DND-41 (cell line): Measurements from ENCODE around the gene GTF2E1.

Source experiments
- EZH2 ChIP-seq: IDR thresholded peaks from 3 replicates; pipeline ENCODE4 v1.6.1; 2012; ENCODE audit warnings: borderline replicate concordance, low read depth, mild to moderate bottlenecking, moderate library complexity, low read length, inconsistent platforms; ENCODE audit not compliant: severe bottlenecking
- TF ChIP-seq, protein P1 (sequence below): IDR thresholded peaks from 2 replicates; pipeline ENCODE4 v1.5.1; 2012; ENCODE audit warnings: borderline replicate concordance, low read length, moderate library complexity, mild to moderate bottlenecking; ENCODE audit not compliant: poor library complexity, severe bottlenecking; ENCODE audit errors: extremely low read depth

DNA sequence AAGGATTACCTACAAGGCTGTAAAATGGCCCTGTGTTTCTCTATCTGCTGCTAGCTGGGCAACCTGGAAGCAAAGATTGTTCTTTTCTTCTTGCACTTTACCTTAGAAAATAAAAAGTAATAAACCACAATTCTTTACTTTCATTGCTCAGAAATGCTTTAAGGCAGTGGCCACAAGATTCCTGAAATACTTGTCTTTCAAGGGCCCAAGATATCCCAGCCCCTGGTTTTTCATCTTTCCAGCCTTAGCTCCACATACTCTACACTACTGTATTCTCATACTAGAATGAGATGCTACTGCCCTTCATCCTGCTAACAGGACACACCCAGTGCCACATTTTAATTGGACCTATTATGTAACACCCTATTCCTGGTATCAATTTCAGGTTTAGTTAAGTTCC is 78.9 kb downstream of the GTF2E1 start:
- TF ChIP-seq, protein P1, sequence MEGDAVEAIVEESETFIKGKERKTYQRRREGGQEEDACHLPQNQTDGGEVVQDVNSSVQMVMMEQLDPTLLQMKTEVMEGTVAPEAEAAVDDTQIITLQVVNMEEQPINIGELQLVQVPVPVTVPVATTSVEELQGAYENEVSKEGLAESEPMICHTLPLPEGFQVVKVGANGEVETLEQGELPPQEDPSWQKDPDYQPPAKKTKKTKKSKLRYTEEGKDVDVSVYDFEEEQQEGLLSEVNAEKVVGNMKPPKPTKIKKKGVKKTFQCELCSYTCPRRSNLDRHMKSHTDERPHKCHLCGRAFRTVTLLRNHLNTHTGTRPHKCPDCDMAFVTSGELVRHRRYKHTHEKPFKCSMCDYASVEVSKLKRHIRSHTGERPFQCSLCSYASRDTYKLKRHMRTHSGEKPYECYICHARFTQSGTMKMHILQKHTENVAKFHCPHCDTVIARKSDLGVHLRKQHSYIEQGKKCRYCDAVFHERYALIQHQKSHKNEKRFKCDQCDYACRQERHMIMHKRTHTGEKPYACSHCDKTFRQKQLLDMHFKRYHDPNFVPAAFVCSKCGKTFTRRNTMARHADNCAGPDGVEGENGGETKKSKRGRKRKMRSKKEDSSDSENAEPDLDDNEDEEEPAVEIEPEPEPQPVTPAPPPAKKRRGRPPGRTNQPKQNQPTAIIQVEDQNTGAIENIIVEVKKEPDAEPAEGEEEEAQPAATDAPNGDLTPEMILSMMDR = no peak
- TF ChIP-seq EZH2 = no peak
